Stimulated activated CD8-positive, alpha-beta memory T cell treated with anti-CD3 and anti-CD28 coated beads, Interleukin-2, amount 100 ng/mL, for 48 hours (primary cell): ENCODE results near the gene LGR5.

Experiments
- DNase-seq, 2 donors: peaks; one replicate each; pipeline ENCODE4 v3.0.0-alpha.2; 2020; ENCODE audit warnings: low read depth in 2 of 2

Gene LGR5

GRCh38 chr12:71594214-71594948, 154.8 kb downstream of the LGR5 start:
- no peak for DNase-seq

- no peak for DNase-seq
Observed at GRCh38 chr12:71599210-71599609, 159.6 kb downstream of the LGR5 start.

GRCh38 chr12:71601546-71601945, 161.9 kb downstream of the LGR5 start:
- DNase-seq, result no peak

GRCh38 chr12:71602761-71603577, 163.4 kb downstream of the LGR5 start:
- DNase-seq, result no peak

GRCh38 chr12:71605039-71605438, 165.4 kb downstream of the LGR5 start:
- no peak for DNase-seq

GRCh38 chr12:71607494-71608330, 168.1 kb downstream of the LGR5 start:
- DNase-seq, result no peak

GRCh38 chr12:71610031-71610795, 170.6 kb downstream of the LGR5 start:
- DNase-seq, result no peak

- no peak for DNase-seq
Observed at GRCh38 chr12:71621938-71622337, 182.3 kb downstream of the LGR5 start.

- no peak for DNase-seq
Observed at GRCh38 chr12:71625476-71625875, 185.9 kb downstream of the LGR5 start.

GRCh38 chr12:71626098-71626497, 186.5 kb downstream of the LGR5 start:
- no peak for DNase-seq

- no peak for DNase-seq
Observed at GRCh38 chr12:71626768-71627167, 187.2 kb downstream of the LGR5 start.

GRCh38 chr12:71627438-71628002, 187.9 kb downstream of the LGR5 start:
- no peak for DNase-seq
